Loucy (cell line): ENCODE data around the gene MGAT5.

ENCODE experiments used
- CTCF ChIP-seq: fragments of 200-600 bp; sonication (generic); conservative IDR thresholded peaks from 2 replicates; pipeline ENCODE4 v1.5.1; 2014; ENCODE audit warnings: mild to moderate bottlenecking, antibody characterized with exemption, low read length
- EZH2phosphoT487 ChIP-seq: fragments of 200-600 bp; IDR thresholded peaks from 2 replicates; pipeline ENCODE4 v1.6.1; 2018; ENCODE audit warnings: antibody characterized with exemption, mild to moderate bottlenecking, moderate library complexity, borderline replicate concordance

GRCh38 chr2:134259571-134259970 lies 5.7 kb downstream of the MGAT5 start:
- TF ChIP-seq CTCF (no peak), EZH2phosphoT487 (no peak)
